Mammary epithelial cell (primary cell): ENCODE data around the gene TFB2M.

Experiments used
- EZH2 ChIP-seq: IDR thresholded peaks from 2 replicates; pipeline ENCODE4 v1.6.1; 2012; ENCODE audit warnings: low read length, inconsistent platforms, borderline replicate concordance
- TF ChIP-seq, protein P1 (sequence below), 2 donors: IDR thresholded peaks in 1 of 2; conservative IDR thresholded peaks in 1 of 2; 2 replicates each; pipeline ENCODE4 v1.5.1; 2011 to 2012; ENCODE audit warnings: inconsistent platforms in 2 of 2, low read length in 2 of 2, mild to moderate bottlenecking in 2 of 2, control low read depth in 1 of 2, low read depth in 1 of 2; ENCODE audit not compliant: insufficient read depth in 1 of 2; ENCODE audit errors: extremely low read depth in 1 of 2

DNA sequence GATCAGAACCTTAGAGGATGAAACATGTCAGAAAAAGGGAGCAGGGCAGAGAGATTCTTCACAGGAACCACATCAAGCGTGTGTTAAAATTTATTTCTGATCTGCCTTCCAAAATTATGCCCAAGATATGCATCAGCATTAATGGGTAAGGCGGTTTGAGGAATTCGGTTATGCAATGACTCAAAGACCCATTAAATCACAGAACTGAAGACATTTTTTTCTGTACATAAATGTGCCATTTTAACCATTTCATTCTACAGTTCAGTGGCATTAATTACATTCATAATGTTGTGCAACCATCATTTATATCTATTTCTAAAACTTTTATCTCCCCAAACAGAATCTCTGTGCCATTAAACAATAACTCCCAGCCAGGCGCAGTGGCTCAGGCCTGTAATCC lies 43.6 kb upstream of the TFB2M start:
- no peak for TF ChIP-seq EZH2
- TF ChIP-seq, protein P1, sequence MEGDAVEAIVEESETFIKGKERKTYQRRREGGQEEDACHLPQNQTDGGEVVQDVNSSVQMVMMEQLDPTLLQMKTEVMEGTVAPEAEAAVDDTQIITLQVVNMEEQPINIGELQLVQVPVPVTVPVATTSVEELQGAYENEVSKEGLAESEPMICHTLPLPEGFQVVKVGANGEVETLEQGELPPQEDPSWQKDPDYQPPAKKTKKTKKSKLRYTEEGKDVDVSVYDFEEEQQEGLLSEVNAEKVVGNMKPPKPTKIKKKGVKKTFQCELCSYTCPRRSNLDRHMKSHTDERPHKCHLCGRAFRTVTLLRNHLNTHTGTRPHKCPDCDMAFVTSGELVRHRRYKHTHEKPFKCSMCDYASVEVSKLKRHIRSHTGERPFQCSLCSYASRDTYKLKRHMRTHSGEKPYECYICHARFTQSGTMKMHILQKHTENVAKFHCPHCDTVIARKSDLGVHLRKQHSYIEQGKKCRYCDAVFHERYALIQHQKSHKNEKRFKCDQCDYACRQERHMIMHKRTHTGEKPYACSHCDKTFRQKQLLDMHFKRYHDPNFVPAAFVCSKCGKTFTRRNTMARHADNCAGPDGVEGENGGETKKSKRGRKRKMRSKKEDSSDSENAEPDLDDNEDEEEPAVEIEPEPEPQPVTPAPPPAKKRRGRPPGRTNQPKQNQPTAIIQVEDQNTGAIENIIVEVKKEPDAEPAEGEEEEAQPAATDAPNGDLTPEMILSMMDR (conservative IDR thresholded peaks at IDR 0.05 in 1 of 2, IDR thresholded peaks at IDR 0.05 in 1 of 2; ENCODE audit: extremely low read depth in 1 of 2, insufficient read depth in 1 of 2, low read depth in 1 of 2, low read length in 2 of 2): no peak
